DMS 273 treated with DMSO at 0.1 percent for 48 hours (cell line): ENCODE results near the gene COL20A1.

Source experiments
- DNase-seq: peaks from one replicate; lab custom pipeline; 2025; lab: John Stamatoyannopoulos, UW

The COL20A1 gene

DNA sequence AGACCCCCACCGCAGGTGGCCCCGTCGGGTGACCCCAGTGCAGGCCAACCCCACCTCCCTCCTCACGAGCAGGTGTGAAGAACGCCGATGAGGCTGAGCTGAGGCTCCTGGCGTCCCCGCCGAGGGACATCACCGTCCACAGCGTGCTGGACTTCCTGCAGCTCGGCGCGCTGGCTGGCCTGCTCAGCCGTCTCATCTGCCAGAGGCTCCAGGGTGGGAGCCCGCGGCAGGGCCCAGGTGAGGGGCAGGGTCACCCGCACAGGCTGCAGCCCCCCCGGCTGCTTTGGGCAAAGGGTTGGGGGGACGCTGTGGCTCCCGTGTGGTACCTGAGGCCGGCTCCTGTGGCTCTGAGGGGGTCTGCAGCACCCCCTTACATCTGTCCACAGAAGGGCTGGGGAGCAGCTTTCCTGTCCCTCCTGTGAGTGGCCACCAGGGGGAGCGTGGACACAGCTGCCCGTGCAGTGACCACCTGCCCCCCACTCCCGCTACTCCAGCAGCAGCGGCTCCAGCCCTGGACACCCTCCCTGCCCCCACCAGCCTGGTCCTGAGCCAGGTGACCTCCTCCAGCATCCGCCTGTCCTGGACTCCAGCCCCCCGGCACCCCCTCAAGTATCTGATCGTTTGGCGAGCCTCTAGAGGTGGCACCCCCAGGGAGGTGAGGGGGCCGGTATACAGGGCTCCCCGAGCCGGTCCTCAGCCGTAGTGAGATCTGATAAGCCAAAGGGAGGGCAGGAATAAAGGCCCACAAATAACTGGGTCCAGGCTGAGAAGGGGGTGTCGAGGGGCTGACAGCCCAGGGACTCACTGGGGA, 16.5 kb downstream of the COL20A1 start:
- DNase-seq, result no peak

DNA sequence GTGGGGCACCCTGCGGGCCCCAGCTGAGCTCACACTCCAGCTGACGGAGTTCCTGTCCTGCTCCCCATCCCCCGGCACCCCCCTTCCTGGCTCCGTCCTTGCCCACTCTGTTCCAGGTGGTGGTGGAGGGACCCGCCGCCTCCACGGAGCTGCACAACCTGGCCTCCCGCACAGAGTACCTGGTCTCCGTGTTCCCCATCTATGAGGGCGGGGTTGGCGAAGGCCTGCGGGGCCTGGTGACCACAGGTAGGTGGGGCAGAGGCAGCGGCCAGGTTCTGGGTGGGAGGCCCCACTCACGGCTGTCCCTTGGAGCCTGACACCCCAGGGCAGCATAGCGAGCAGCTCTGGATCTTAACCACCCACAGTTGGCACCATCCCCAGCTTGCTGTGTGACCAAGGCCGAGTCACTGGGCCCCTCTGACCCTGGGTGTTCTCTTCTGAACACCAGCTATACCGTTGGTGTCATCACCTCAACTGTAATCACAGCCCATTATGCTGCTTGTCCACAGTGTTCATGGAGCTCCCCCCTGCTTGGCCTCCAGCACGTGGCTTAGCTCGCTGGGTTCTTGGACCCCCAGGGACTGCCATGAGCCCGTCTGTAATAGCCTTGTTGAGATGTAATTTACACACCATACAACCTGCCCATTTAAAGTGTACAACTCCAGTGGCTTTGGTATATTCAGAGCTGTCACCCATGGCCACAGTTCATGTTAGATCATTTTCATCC, 17.4 kb downstream of the COL20A1 start:
- no peak for DNase-seq

DNA sequence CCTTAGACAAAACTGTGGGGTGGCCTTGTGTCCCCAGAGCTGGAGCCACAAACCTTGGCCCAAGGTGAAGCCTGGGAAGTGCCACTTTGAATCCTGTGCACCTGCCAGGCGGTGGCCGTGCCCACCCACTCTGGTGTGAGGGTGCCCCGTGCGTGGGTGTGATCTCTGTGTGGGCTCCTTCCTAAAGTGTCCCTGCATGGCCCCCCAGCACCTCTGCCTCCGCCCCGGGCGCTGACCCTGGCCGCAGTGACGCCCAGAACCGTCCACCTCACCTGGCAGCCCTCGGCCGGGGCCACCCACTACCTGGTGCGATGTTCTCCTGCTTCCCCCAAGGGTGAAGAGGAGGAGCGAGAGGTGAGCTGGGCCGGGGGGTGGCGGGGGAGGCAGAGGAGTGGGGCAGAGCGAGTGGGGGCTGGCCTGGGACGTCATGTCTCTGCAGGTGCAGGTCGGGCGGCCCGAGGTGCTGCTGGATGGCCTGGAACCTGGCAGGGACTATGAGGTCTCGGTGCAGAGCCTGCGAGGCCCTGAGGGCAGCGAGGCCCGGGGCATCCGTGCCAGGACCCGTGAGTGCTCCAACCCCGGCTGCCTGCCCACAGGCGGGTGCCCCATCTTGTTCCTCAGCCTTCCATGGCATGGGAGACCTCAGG, 18.3 kb downstream of the COL20A1 start:
- no peak for DNase-seq

- DNase-seq, result no peak
These were observed 18.9 kb downstream of the COL20A1 start for GRCh38 chr20:63311833-63312243.

DNA sequence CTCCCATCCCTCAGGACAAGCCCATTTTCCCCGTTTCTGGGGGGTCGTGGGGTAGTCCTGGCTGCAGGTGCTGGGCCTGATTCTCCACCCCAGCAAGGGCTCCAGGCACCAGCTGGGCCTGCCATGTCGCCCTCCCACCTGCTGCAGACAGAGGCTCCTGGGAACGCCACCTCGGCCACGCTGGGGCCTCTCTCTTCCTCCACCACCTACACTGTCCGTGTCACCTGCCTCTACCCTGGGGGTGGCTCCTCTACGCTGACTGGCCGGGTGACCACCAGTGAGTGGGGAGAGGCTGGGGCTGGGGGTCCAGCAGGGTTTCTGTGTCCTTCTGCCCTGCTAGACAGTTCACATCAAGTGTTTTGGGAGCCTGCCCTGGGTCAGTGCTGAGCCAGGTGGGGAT, 19.3 kb downstream of the COL20A1 start:
- no peak for DNase-seq

- no peak for DNase-seq
These were observed 19.8 kb downstream of the COL20A1 start for GRCh38 chr20:63312690-63313348.

GRCh38 chr20:63313349-63314014, 20.5 kb downstream of the COL20A1 start:
- no peak for DNase-seq

- no peak for DNase-seq
These were observed 21.1 kb downstream of the COL20A1 start for GRCh38 chr20:63314015-63314471.

DNA sequence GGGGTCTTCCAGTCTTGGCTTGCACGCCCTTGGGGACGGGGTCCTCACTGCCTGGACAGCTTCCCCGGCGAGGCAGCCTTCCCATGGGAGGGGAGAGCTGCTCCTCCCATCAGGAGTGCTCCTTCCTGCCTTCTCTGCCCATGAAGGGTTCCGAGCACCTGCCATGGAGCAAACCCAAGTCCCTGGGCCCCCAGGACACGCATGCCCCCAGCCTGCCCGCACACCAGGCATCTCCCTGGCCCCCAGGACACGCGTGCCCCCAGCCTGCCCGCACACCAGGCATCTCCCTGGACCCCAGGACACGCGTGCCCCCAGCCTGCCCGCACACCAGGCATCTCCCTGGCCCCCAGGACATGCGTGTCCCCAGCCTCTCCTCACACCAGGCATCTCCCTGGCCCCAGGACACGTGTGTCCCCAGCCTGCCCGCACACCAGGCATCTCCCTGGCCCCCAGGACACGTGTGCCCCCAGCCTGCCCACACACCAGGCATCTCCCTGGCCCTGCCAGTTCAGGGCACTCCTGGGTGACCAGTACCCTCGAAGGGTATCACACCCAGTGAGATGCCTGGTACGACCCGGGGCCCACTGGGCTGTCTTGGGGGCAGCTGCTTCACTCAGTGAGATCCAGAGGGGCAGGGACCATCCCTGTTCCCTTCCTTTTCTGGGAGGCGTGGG, 21.7 kb downstream of the COL20A1 start:
- DNase-seq, result no peak

DNA sequence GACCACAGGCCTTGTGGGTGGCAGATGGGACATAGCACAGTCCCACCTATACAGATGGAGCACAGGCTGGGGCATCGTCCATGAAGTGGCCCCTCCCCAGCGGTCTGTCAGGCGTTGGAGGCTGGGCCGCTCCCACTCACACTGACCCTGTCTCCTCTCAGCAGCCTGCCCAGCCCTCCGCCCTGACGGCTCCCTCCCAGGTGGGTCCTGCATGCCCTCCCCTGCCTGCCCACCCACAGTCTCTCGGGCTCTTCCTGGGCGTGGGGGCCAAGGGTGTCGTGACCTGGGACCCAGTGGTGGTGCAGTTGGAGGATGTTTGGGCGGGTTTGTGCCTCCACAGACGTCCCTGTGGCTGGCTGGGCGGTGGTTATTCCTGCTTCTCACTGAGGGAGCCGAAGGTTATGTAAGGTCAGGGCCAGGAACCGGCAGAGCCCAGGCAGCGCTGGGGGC, 22.3 kb downstream of the COL20A1 start:
- DNase-seq, result no peak

- DNase-seq, result no peak
These were observed 22.9 kb downstream of the COL20A1 start for GRCh38 chr20:63315731-63316491.

DNA sequence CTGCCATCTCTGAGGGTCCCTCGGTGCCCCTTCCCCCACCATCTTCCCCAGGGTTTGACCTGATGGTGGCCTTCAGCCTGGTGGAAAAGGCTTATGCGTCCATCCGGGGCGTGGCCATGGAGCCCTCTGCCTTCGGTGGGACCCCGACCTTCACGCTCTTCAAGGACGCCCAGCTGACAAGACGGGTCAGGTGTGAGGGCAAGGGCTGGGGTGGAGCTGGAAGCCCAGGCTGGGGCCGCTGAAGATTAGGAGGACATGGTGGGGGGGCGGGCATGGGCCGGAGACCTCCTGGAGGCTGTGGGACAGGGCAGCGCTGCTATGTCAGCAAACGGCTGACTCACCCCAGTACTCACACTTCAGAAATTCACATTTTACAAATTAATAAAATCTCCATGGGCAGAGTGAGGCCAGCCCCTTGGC, 23.5 kb downstream of the COL20A1 start:
- no peak for DNase-seq

GRCh38 chr20:63317061-63317460, 24.1 kb downstream of the COL20A1 start:
- DNase-seq, result no peak

GRCh38 chr20:63317601-63318291, 24.8 kb downstream of the COL20A1 start:
- DNase-seq, result no peak

DNA sequence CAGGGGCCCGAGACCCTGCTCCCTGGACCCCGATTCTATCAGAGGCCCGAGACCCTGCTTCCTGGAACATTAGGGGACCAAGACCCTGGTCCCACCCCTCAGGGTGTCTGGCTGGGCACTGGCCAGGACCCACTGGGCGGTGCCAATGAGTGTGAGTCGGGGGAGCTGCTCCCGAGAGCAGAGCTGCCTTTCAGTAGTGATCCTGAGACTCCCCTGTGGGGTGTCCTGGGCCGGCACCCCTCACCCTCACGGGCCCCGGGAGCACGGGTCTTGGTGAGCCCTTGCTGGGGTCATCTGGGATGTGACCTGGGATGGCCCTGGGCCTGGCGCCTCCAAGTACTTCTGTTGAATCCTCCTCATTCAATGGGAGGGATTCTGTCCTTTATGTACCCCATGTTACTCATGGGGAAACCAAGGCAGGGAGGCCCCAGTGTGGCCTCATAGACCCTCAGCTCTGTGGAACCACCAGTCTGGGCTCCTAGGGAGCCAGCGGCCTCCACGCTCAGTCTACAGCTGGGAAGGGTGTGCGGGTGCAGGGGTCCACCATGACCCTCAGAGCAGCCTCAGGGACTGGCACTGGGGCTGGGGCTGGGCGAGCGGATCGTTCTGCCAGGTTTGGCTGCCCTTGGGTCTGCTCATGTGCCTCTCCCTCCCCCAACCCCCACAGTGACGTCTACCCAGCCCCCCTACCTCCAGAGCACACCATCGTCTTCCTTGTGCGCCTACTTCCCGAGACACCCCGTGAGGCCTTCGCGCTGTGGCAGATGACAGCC, 25.6 kb downstream of the COL20A1 start:
- no peak for DNase-seq

GRCh38 chr20:63319164-63320040, 26.4 kb downstream of the COL20A1 start:
- DNase-seq, result no peak

- no peak for DNase-seq
These were observed 27.1 kb downstream of the COL20A1 start for GRCh38 chr20:63320041-63320511.
